Subcutaneous adipose tissue (tissue), 4 donors: ENCODE data around the gene UGT2B11. TPM values are rescaled to one million over a fixed set of nuclear protein-coding genes. Genes with fewer than 3 reads are reported as not detected.

ENCODE experiments used
- total RNA-seq, 4 donors: library from RNA; depleted of rRNA; stranded (reverse); fragments of >200 nt; gene quantifications; one replicate each; pipeline ENCODE4 v1.1.0, GENCODE V29; 2016
- TF ChIP-seq, protein P1 (sequence below): fragments of 450-650 bp; IDR thresholded peaks from one replicate; pipeline ENCODE4 v1.5.1; 2016; ENCODE audit warnings: low read depth, mild to moderate bottlenecking, control low read depth, antibody characterized with exemption, moderate library complexity

The UGT2B11 gene
- not detected for total RNA-seq

- TF ChIP-seq, protein P1, sequence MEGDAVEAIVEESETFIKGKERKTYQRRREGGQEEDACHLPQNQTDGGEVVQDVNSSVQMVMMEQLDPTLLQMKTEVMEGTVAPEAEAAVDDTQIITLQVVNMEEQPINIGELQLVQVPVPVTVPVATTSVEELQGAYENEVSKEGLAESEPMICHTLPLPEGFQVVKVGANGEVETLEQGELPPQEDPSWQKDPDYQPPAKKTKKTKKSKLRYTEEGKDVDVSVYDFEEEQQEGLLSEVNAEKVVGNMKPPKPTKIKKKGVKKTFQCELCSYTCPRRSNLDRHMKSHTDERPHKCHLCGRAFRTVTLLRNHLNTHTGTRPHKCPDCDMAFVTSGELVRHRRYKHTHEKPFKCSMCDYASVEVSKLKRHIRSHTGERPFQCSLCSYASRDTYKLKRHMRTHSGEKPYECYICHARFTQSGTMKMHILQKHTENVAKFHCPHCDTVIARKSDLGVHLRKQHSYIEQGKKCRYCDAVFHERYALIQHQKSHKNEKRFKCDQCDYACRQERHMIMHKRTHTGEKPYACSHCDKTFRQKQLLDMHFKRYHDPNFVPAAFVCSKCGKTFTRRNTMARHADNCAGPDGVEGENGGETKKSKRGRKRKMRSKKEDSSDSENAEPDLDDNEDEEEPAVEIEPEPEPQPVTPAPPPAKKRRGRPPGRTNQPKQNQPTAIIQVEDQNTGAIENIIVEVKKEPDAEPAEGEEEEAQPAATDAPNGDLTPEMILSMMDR, result no peak
Observed at GRCh38 chr4:69214716-69215115, at the start of gene UGT2B11. TSS of gene UGT2B11 (minus strand) at chr4:69214748. CDS start at chr4:69214722, 26 bp downstream.

DNA sequence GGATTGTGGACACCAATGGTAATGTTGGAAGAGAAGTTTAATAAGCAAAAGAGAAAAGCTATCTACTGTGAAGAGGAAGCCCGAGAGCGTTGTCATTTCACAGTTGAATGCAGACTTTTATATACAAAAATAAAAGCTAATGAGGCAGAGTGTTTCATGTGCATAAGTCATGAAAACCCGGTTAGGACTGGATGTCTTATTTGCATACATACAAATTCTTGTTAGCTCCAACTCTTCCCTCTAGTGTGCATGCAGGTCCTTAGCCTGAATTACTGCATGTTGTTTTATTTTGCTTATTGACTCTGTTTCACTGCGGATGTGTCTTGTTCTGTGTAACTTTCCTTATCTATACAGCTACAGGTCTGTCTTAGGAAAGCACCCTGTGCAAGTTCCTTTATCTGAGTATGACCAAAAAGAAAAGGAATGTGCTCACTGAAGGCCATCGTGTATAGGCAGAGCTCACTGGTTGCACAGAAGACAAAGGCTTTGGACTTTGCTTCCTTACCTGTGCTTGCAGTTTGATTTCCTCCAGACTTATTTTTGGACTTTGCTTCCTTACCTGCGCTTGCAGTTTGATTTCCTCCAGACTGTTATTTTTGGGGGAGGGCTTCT lies 25.1 kb upstream of the UGT2B11 start:
- TF ChIP-seq, protein P1, result no peak

GRCh38 chr4:69239092-69239491 lies 24.5 kb upstream of the UGT2B11 start:
- TF ChIP-seq, protein P1, result no peak

GRCh38 chr4:69224891-69225290 lies 10.3 kb upstream of the UGT2B11 start:
- TF ChIP-seq, protein P1, result no peak

DNA sequence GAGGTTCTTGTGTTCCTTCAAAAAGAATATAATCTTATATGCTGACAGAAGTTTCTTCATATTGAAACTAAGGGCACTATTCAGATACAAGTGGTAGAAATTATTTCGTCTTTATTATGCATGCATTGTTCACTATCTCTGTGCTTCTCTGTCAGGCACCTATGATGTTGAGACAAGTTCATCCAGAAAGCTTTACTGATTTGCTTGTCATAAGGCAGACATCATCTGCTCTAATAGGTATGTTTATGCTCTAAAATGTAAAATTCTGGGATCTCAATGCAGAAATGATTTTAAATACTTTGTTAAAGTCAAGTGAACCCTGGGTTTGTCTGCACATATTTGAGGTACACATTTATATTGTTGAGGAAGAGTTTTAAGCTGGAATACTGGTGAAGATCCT lies 3.6 kb downstream of the UGT2B11 start:
- TF ChIP-seq, protein P1, result no peak

DNA sequence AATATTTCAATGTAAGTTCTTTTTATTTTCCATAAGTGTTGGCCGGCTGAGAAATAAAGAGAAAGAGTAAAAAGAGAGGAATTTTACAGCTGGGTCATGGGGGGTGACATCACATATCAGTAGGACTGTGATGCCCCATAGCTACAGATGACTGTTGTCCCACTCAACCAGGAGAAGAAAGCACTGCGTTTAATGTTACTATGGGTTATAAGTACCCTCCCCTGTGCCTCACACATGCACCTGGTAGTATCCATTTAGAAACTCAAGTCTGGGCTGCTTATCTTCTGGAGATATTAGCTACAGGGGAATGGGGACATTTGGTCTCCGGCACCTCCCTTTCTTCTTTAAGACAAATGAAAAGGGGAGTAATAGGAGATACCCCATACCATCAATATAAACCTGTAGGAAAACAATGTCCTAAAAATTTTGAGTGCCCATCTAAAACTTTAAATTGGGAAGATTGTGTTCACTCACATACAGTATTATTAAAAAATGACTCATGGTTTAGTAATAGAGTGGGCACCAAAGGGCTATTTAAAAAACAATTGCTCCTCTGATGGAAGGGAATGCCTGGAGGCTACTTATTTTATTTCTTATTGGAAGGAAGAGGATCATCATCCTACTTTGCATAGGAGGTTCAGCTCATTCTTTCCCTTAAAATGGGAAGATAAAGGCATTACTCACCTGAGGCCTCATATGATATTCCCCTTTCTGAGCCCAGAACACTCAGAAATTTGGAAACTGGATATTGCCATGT lies 18.2 kb downstream of the UGT2B11 start:
- TF ChIP-seq, protein P1, result no peak

- TF ChIP-seq, protein P1, result no peak
Observed at GRCh38 chr4:69194166-69194565, 20.4 kb downstream of the UGT2B11 start.
